Stimulated activated CD8-positive, alpha-beta memory T cell treated with anti-CD3 and anti-CD28 coated beads, Interleukin-15, amount 100 ng/mL, for 1 hour (primary cell): ENCODE data around the gene DLG1.
"Not testable (repeated sequence)": the region's sequence is repeated elsewhere in the genome, so short reads cannot be mapped to it uniquely, and the experiment has no call there.

Source experiments
- DNase-seq: peaks from one replicate; pipeline ENCODE4 v3.0.0-alpha.2; 2020; ENCODE audit warnings: low read depth

The DLG1 gene

GRCh38 chr3:197209366-197210260 lies 88.8 kb downstream of the DLG1 start:
- no peak for DNase-seq

- DNase-seq = no peak
These were observed 91.5 kb downstream of the DLG1 start for GRCh38 chr3:197206913-197207312.

GRCh38 chr3:197205675-197206074 lies 92.7 kb downstream of the DLG1 start:
- no peak for DNase-seq

GRCh38 chr3:197205265-197205664 lies 93.1 kb downstream of the DLG1 start:
- DNase-seq = no peak

- DNase-seq = no peak
These were observed 93.7 kb downstream of the DLG1 start for GRCh38 chr3:197204736-197205135.

- DNase-seq = no peak
These were observed 94.7 kb downstream of the DLG1 start for GRCh38 chr3:197203714-197204146.

GRCh38 chr3:197202694-197203093 lies 95.7 kb downstream of the DLG1 start:
- DNase-seq = no peak

- DNase-seq = no peak
These were observed 96.5 kb downstream of the DLG1 start for GRCh38 chr3:197201791-197202452.

- not testable (repeated sequence) for DNase-seq
These were observed 97.6 kb downstream of the DLG1 start for GRCh38 chr3:197200856-197201255.

- DNase-seq = no peak
These were observed 101.1 kb downstream of the DLG1 start for GRCh38 chr3:197197334-197197733.

GRCh38 chr3:197196192-197196591 lies 102.2 kb downstream of the DLG1 start:
- DNase-seq = no peak

- DNase-seq = no peak
These were observed 103.1 kb downstream of the DLG1 start for GRCh38 chr3:197195326-197195725.

GRCh38 chr3:197193759-197194158 lies 104.7 kb downstream of the DLG1 start:
- not testable (repeated sequence) for DNase-seq

- DNase-seq = no peak
These were observed 106.5 kb downstream of the DLG1 start for GRCh38 chr3:197191897-197192296.

- no peak for DNase-seq
These were observed 108.8 kb downstream of the DLG1 start for GRCh38 chr3:197189623-197190022.

- DNase-seq = no peak
These were observed 109.4 kb downstream of the DLG1 start for GRCh38 chr3:197188963-197189362.

- no peak for DNase-seq
These were observed 111.4 kb downstream of the DLG1 start for GRCh38 chr3:197186887-197187588.

GRCh38 chr3:197183582-197183981 lies 114.8 kb downstream of the DLG1 start:
- DNase-seq = no peak

GRCh38 chr3:197181741-197182140 lies 116.7 kb downstream of the DLG1 start:
- DNase-seq = no peak

GRCh38 chr3:197178998-197179397 lies 119.4 kb downstream of the DLG1 start:
- DNase-seq = no peak

GRCh38 chr3:197175503-197175902 lies 122.9 kb downstream of the DLG1 start:
- DNase-seq = no peak

GRCh38 chr3:197174927-197175326 lies 123.5 kb downstream of the DLG1 start:
- DNase-seq = no peak

- DNase-seq = no peak
These were observed 124.8 kb downstream of the DLG1 start for GRCh38 chr3:197173620-197174019.
